Measurements from ENCODE around the gene CHRNG.

The CHRNG gene

GRCh38 chr2:232496501-232497270 is 42.8 kb upstream of the CHRNG start:
- POLR2A ChIA-PET = interaction anchor here (0.6 to 0.7 kb wide), 3 partner anchors 127 to 1826 kb away, joined by 3 to 5 read pairs (median 3); no protein-coding TSS in a partner anchor
- Histone ChIP-seq H3K9me3 (ENCODE audit: control insufficient read depth, insufficient read depth, low read depth, low read length) (no peaks in the 10 kb centered on the region), H3K36me3 (ENCODE audit: control insufficient read depth in 2 of 2, insufficient read depth in 1 of 2, low read length in 2 of 2) (no peaks in the 10 kb centered on the region), H3K27ac (ENCODE audit: extremely low read depth, low read depth, low read length) (no peak overlapping the region), H3K4me3 (ENCODE audit: low read depth, low read length) (no peak overlapping the region), H3K4me1 (ENCODE audit: control insufficient read depth, insufficient read depth, low read length) (no peaks in the 10 kb centered on the region)
- TF ChIP-seq EGR2 (tag by site-specific recombination; IDR thresholded peaks at IDR 0.05; ENCODE audit: low read depth) (peak; percentile 92), PRDM10 (tag by site-specific recombination; IDR thresholded peaks at IDR 0.05) (0 out of 2 replicates have a peak, but pooled peaks have one; percentile 13), ZNF776 (tag by site-specific recombination; IDR thresholded peaks at IDR 0.05; ENCODE audit: borderline replicate concordance) (no peak), ZNF354C (tag by site-specific recombination; IDR thresholded peaks at IDR 0.05; ENCODE audit: borderline replicate concordance, low read depth) (no peak), ZFHX2 (tag by site-specific recombination; conservative IDR thresholded peaks at IDR 0.05) (peak; percentile 89)
- CTCF ChIA-PET = no interaction called here

GRCh38 chr2:232497348-232497747 is 42.1 kb upstream of the CHRNG start:
- Histone ChIP-seq H3K4me1 (ENCODE audit: control insufficient read depth, insufficient read depth, low read length) (no peaks in the 10 kb centered on the region), H3K36me3 (ENCODE audit: control insufficient read depth in 2 of 2, insufficient read depth in 1 of 2, low read length in 2 of 2) (no peaks in the 10 kb centered on the region), H3K4me3 (ENCODE audit: low read depth, low read length) (no peak overlapping the region), H3K9me3 (ENCODE audit: control insufficient read depth, insufficient read depth, low read depth, low read length) (no peaks in the 10 kb centered on the region), H3K27ac (ENCODE audit: extremely low read depth, low read depth, low read length) (no peak overlapping the region)
- CTCF ChIA-PET = no interaction called here
- POLR2A ChIA-PET = interaction anchor here (0.6 kb wide), 1 partner anchor 357 kb away, joined by 3 read pairs; no protein-coding TSS in a partner anchor
- TF ChIP-seq ZNF623 (tag by site-specific recombination; IDR thresholded peaks at IDR 0.05) = no peak
- TF ChIP-seq ZNF335 (tag by site-specific recombination; conservative IDR thresholded peaks at IDR 0.05) = no peak
- TF ChIP-seq GFI1B (tag by site-specific recombination; IDR thresholded peaks at IDR 0.05) = no peak
- TF ChIP-seq KLF7 (tag by site-specific recombination; IDR thresholded peaks at IDR 0.05; ENCODE audit: borderline replicate concordance) = no peak
- no peak for TF ChIP-seq ZFP3 (tag by site-specific recombination; IDR thresholded peaks at IDR 0.05; ENCODE audit: low read depth)
- no peak for TF ChIP-seq TSHZ1 (tag by site-specific recombination; IDR thresholded peaks at IDR 0.05; ENCODE audit: borderline replicate concordance)
- TF ChIP-seq ZNF785 (tag by site-specific recombination; IDR thresholded peaks at IDR 0.05) = no peak
- no peak for TF ChIP-seq ZNF362 (tag by site-specific recombination; IDR thresholded peaks at IDR 0.05)
- TF ChIP-seq ZNF514 (tag by site-specific recombination; IDR thresholded peaks at IDR 0.05) = no peak
- no peak for TF ChIP-seq ZNF112 (tag by site-specific recombination; IDR thresholded peaks at IDR 0.05)
- TF ChIP-seq ZNF26 (tag by site-specific recombination; IDR thresholded peaks at IDR 0.05) = no peak
- no peak for TF ChIP-seq ZNF843 (tag by site-specific recombination; IDR thresholded peaks at IDR 0.05)
- no peak for TF ChIP-seq SP7 (tag by site-specific recombination; IDR thresholded peaks at IDR 0.05)
- TF ChIP-seq SP3 (tag by site-specific recombination; IDR thresholded peaks at IDR 0.05) = no peak
- no peak for TF ChIP-seq ZNF76 (tag by site-specific recombination; IDR thresholded peaks at IDR 0.05; ENCODE audit: borderline replicate concordance, low read depth)
- no peak for TF ChIP-seq ZNF10 (tag by site-specific recombination; IDR thresholded peaks at IDR 0.05)
- no peak for TF ChIP-seq SALL2 (tag by site-specific recombination; IDR thresholded peaks at IDR 0.05; ENCODE audit: borderline replicate concordance)
